ENCODE data around the gene AASDHPPT.
A peak's percentile ranks its signal among the peaks of the same experiment; 100 is the strongest.
"Not testable (repeated sequence)": the region's sequence is repeated elsewhere in the genome, so short reads cannot be mapped to it uniquely, and the experiment has no call there.

AASDHPPT gene, protein sequence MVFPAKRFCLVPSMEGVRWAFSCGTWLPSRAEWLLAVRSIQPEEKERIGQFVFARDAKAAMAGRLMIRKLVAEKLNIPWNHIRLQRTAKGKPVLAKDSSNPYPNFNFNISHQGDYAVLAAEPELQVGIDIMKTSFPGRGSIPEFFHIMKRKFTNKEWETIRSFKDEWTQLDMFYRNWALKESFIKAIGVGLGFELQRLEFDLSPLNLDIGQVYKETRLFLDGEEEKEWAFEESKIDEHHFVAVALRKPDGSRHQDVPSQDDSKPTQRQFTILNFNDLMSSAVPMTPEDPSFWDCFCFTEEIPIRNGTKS

DNA sequence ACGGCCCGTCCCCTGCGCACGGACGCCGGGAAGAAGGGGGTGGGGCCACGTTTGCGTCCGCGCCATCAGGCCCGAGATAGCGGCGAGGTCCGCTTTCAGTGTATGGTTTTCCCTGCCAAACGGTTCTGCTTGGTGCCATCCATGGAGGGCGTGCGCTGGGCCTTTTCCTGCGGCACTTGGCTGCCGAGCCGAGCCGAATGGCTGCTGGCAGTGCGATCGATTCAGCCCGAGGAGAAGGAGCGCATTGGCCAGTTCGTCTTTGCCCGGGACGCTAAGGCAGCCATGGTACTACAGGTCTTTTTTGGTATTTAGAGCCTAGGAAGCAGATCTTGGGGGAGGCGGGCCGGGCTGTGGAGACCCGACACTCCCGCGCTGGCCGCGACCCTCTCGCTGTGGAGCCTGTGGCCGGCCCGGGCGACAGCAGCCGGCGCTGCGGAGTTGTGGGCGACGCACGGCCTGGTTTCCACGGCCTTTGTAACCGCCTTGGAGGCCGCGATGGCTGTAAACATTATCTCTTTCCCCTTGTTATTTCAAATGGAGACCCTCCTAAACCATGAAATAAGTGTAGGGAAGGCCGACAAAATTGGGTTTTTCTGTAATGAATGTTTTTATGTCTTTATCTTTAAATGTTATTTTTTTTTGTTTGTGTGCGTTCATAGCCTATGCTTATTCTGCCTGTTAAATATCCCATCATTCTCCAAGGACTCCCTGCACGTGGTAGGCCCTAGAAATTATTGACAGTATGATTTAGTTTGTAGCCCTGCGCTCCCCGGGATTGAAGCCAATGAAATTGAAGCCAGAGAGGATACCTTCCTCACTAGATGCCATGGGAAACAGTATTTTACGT, at the start of gene AASDHPPT:
TSS of gene AASDHPPT (plus strand) at position 54 of the 847 bp plus-strand sequence. CDS start at position 103, 49 bp downstream.
- DNase-seq (ENCODE audit: low read depth), result no peak

DNA sequence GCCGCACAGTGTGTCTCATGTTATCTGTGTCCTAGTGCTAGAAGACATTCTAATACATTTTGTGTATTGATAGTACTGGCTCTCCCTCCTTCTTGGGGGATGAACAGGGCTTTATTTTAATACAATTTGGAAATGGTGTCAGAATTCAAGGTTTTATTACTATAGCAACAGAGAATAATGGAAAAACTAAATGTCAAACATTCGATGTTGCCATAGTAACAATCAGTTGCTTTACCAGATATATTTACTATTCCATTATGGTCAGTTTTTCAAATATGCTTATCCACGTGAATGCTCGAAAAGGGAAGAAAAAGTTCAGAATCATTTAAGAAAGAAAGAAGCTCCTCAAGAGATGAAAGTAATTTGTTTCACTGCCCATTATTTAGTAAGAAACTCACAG, 46.9 kb upstream of the AASDHPPT start:
- DNase-seq (ENCODE audit: low read depth), result no peak

DNA sequence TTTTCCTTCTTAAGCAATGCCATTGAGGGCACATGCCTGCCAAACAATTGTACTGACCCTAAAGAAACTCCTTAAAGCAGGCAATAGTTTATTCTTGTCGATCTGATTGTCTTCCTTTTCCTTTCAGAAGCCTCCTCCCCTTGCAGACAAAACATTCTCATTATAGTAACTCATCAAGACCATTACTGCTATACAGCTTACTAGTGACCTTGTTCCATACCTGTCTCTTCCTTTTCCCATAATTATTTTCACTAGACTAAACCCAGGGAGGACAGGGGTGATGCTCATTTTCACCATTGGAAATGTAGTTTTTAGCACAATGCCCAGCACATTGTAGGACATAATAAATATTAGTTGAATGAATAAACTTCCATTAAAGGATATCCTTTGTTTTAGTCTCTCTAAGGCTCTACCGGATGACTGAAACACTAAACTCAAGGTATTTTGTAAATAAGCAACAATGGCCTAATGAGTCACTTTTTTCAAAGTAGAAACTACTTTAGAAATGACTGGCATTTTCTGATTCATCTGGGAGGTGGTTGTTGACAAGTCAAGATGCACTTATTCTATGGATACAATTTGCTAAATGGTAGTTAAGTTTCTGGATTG, 46.2 kb upstream of the AASDHPPT start:
- no peak for DNase-seq (ENCODE audit: low read depth)

DNA sequence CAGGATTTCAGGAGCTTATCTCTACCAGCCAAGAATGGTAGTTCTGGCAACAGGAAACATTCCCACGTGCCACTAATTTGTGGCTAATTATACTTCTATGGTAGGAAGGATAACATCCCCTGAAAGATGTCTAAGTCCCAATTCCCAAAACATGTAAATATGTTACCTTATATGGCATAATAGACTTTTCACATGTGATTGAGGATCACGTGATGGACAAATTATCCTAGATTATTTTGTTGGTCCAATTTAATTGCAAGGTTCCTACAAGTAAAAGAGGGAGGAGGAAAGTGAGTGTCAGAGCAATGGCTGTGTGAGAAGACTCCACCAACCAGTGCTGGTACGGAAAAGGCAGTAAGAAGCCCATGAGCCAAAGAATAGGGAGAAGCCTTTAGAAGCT, 45.5 kb upstream of the AASDHPPT start:
- no peak for DNase-seq (ENCODE audit: low read depth)

DNA sequence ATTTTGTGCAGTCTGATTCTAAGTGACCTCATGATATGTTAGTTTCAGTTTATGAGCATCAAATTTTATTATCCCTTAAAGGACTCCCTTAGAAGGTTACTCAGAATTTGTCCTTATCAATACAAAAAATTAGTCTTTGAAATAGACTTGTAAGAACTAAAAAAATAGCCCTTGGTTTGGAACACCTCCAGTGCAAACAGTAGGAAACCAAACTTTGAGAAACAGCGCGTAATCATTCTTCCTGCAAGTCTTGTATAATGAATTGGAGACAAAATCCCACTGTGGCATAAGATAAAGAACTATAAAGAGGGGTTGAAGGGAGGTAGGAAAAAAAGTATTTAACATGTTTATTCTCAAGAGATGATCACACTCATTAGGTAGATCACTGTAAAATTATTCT, 44.6 kb upstream of the AASDHPPT start:
- DNase-seq (ENCODE audit: low read depth), result no peak

DNA sequence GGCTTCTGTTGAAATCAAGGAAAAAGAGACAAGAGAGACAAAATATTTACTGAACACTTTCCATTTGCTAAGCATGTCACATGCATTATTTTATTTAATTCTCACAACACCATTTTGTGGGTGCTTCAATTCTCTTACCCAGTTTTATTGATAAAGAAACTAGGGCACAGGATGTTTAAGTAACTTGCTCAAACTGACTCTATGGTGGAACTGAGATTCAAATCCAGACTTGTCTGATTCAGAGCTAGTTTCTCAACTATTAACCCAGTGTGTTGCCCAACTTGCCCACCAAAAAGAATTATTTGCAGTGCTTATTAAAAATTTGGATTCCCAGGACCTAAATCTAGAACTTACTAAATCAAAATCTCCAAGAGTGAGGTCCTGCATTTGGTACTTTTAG, 33.9 kb upstream of the AASDHPPT start:
- no peak for DNase-seq (ENCODE audit: low read depth)

DNA sequence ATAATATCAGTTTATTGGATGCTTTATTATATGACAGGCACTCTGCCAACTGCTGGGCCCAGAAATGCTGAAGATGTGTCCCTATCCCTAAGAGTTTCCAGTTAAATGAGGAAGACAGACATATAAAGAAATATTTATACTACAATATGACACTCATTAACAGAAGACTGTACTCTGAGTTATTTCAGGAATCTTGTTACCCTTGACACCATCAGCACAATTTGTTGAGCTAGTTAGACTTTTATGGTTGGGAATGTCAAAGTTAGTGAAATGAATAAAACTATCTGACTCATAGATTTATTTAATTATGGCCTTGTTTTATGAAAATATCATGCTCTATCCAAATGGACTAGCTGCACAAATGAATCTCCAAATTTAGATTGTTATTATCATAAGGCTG, 29.8 kb upstream of the AASDHPPT start:
- DNase-seq (ENCODE audit: low read depth), result no peak

DNA sequence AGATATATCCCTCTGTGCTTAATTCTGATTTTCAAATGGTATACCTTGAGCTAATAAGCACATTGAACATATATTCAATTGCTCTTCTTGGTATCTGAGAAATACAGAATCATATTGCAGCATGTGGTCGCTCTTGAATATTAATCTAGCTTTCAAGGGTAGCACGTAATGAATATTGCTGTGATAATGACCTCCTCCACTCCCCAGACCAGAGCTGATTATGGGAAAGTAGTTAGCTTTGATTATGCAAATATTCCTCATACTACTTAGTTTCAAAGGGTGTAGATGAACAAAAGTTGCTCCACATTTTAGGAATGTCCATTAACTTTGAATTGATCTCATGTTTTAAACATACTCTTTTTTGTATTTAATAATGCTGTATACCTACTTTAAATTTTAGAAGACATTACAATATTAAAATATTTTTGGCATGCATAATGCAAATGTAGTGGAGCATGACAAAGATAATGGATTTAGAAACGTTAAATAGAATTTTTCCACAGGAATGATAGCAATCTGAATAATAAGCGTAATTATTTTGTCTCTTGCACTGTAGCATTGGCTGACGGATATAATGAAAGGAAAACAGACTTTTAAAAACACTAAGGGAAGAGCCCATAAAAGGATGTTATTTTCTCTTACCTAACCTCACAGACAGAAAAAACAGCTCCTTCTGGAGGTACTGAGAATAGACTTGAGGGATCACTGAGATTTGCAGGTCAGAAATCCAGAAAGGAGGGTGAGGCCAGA, 27.6 kb upstream of the AASDHPPT start:
- no peak for DNase-seq (ENCODE audit: low read depth)

DNA sequence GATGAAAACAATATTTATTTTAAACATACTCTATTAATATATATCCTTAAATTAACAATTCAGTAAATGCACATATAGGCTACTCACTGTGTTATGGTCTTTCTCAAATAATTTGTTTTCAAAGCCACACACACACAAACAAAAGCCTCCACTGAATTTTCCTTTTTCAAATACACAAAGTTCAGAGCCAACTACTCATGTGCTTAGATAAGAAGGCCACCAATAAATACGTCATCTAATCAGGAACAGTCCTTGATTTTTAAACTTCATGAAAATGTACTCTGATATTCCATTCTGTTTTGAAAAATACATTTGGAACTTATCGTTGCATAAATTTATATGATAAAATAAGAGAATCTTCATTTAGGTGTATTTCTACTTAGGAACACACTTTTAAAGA, 26.4 kb upstream of the AASDHPPT start:
- no peak for DNase-seq (ENCODE audit: low read depth)

DNA sequence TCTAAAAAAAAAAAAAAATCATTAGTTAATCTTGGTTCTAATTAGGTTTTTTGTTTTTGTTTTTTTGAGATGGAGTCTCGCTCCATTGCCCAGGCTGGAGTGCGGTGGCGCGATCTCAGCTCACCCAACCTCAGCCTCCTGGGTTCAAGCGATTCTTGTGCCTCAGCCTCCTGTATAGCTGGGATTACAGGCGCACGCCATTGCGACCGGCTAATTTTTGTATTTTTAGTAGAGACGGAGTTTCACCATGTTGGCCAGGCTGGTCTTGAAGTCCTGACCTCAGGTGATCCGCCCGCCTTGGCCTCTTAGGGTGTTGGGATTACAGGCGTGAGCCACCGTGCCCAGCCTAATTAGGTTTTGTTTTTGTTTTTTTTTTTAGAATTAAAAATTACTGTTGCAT, 19.1 kb upstream of the AASDHPPT start:
- not testable (repeated sequence) for DNase-seq (ENCODE audit: low read depth)

DNA sequence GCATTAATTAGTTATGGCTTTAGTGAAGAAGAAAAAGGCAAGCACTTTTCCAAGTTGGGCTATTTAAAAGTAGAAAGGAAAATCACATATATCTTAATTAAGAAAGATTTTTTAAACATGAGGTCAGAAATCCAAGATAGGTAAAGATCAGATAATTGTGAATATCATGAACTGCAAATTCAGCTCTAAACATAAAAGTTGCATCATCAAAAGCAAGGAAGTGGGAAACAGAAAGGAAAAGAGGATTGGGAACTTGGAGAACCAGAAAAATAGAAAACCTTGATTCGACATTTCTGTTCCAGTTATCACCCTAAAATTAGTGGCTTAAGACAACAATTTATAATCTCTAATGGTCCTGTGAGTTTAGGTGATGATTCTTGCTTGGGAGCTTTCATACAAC, 17.8 kb upstream of the AASDHPPT start:
- no peak for DNase-seq (ENCODE audit: low read depth)

DNA sequence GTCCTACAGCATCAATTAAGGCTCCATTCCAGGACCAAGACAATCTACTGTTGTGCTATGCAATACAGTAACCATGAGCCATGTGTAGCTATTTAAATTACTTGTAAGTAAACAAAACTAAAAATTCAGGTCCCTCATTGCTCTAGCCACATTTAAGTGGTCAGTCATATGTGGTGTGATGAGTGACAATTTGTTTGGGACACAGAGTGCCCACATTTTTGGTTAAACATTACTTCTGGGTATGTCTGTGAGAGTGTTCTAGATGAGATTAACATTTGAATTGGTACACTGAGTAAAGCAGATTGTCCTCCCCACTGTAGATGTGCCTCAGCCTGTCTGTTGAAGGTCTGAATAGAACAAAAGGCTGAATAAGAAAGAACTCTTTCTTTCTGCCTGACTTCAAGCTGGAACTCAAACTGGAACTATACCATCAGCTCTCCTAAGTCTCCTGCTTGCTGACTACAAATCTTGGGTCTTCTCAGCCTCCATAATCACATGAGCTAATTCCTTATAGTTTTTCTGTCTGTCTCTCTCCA, 16.1 kb upstream of the AASDHPPT start:
- no peak for DNase-seq (ENCODE audit: low read depth)

DNA sequence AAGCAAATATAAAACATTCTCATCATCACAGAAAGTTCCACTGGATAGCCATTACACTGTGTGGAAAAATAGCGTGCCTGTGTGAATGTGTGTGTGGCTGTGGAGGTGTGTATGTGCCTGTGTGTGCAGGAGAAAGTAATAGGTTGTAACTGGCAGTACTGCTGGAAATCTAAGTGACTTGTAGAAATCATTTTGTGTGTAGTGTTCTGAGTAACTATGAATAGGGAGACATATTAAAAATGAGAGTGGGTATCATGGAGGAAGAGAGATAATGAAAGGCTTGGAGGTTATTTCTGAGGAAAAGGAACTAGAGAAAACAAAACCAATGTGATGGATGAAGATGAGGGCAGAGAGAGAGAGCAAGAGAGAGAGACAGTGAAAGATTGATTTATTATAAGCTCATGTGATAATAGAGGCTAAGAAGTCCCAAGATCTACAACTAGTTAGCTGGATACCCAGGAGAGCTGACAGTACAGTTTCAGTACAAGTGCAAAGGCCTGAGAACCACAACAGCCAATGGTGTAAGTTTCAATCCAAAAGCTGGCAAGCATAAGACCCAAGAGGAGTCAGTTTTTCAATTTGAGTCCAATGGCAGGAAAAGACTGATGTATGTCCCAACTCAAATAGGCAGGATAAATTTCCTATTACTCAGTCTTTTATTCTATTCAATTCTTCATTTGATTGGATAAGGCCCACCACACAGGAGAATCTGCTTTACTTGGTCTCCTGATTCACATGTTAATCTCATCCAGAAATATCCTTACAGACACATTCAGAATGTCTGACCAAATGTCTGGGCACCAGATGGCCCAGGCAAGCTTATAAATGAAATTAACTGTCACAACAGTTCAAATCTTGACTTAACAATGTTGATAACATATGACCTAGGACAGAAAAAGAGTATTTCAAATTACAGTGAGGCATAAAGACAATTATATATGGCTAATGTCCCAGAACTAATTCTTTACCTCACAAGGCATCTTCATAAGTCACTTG, 15.2 kb upstream of the AASDHPPT start:
- no peak for DNase-seq (ENCODE audit: low read depth)

DNA sequence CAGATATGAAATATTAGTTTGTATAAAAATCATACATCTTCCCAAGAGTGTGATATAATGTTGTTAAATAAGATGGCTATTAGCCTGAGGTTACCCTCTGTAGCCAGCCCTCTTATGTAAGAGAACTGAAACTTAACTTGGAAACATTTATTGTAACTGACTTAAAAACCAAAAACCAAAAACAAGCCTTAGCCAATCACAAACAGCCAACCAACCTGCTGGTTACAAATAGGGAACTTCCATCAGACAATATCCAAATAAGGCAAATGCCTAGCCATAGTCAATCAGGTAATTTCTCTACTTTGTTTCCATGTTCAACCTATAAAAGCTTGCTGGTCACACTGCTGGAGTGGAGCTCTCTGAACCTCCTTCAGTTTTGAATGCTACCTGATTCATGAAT, 14.5 kb upstream of the AASDHPPT start:
- no peak for DNase-seq (ENCODE audit: low read depth)

DNA sequence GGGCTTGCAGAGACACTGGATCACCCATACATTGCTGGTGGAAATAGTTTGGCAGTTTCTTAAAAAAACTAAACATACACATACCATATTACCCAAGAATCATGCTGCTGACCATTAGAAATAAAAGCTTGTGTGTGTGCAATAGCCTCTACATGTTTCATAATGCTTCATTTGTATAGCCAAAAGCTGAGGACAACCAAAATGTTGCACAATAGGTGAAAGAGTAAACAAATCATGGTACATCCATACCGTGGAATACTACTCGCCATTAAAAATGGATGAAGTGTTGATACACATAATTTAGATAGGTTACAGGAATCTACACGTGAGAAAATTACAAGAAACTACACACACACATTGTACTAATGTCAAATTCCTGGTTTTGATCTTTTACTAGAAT, 6.9 kb upstream of the AASDHPPT start:
- DNase-seq (ENCODE audit: low read depth), result no peak

DNA sequence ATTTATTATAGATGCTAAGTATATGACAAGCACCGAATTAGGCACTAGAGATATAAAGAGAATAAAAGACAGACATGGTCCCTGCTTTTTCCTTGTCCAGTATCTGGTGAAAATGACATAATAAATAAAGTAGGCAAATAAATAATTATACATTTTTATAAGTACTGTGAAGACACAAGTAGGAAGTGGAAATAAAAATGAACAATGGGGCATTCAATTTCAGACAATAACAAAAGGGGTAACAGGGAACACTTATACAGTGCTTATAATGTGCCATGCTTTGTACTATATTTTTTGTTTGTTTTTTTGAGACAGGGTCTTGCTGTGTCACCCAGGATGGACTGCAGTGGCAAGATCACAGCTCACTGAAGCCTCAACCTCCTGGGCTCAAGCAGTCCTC, 4.7 kb upstream of the AASDHPPT start:
- DNase-seq (ENCODE audit: low read depth), result no peak

DNA sequence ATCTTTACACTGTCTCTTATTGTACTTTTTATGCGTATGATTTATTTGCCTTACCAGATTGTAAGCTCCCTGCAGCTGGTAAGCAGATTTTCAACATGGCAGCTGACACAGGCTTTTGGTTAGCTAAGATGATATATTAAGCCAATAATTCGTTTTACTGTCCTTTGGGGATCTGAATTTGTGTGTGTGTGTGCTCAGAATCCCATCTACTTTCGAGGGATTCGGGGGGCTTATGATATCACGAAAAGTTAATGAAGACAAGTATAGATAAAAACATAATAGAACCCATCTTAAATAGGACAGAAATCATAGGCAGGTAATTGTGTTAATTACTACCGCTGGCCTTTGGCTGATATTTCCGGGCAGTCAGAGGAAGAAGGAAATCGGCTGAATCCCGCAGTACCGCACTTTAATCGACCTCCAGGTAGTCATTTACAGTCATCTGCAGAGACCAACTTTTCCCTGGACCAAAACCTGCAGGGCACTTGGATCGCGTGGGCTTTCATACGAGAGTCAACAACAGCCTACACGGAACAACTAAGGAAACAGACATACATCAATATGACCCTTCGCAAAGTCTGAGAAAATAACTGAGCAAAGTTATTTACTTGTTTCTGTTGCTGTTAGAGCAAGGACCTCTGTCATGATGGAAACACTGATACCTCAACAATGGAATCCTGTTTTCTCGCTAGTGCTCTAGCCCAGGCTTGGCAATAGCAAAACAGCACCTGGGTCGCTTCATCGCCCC, 1.1 kb upstream of the AASDHPPT start:
- no peak for DNase-seq (ENCODE audit: low read depth)

DNA sequence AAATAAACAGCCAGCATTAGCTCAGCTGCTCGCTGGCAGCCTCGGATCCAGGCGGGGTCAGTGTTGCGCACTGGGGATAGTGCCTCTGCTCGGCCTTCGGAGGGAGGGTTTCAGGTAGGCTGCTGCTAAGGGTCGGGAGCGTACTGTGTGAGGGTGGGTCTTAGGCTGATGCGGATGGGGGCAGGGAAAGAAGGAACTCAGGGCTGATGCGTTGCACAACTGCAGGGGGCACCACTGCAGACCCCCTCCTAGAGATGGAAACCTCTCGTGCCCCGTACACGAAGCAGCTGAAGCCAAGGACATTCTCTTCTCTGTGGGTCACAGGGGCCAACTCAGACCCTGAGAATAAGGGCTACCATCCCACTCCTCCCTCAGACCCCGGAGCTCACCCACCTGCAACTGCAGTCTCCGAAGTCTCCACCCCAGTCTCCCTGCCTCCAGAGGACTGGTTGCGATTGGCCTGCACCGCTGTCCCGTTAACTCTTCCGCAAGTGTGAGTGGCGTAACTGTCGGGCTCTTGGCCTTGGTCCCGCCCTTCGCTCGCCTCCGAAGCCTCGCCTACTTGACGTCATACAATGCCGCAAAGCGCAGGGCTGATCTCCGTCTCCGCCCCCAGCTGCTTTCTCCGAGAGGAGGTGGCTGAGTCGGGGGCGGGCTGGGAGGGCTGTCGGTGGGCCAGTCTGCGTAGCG, 398 bp upstream of the AASDHPPT start, which contains the start of gene KBTBD3:
TSS of gene KBTBD3 (minus strand) at position 429 of the 690 bp plus-strand sequence. CDS start 18,250 bp downstream, outside the sequence.
- peak; percentile 98 for DNase-seq (ENCODE audit: low read depth)

DNA sequence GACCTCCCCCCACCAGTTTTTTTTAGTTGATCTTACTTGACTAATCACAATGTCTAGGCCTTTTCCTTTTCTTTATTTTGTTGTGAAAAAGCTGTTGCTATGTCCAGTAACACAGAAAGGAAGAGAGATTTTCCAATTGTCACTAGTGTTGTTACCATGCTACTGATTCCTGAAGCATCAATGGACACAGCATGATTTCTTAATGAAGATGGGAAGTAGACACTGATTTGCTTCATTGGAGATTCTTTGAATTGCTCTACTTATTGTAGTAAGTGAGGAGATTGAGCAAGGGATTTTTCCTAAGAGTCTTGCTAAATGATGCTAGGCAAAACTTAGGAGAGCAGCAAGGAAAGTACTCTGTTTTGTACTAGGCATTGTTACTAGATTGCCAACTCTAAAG, 4.6 kb downstream of the AASDHPPT start:
- DNase-seq (ENCODE audit: low read depth), result no peak

Measured in activated T-cell treated with anti-CD3 and anti-CD28 coated beads for 24 hours (primary cell).